Spinal cord (tissue), 10 donors: ENCODE measurements around the gene SERPINB12. TPM values are rescaled to one million over a fixed set of nuclear protein-coding genes. Genes with fewer than 3 reads are reported as not detected.

ENCODE experiments used
- DNase-seq, 6 donors: peaks; one replicate each; pipeline versions ENCODE4 v3.0.0 to v3.0.0-alpha.2; 2013 to 2015; ENCODE audit warnings: low spot score in 6 of 6, low read depth in 4 of 6
- H3K27ac ChIP-seq: one replicate; pipeline ENCODE4 v1.5.1; 2013; ENCODE audit warnings: low read depth, low read length, control low read depth
- H3K27me3 ChIP-seq: one replicate; pipeline ENCODE4 v1.6.1; 2013; ENCODE audit warnings: low read length; ENCODE audit not compliant: control insufficient read depth, insufficient read depth
- H3K36me3 ChIP-seq: one replicate; pipeline ENCODE4 v1.6.1; 2013; ENCODE audit warnings: low read length; ENCODE audit not compliant: control insufficient read depth, insufficient read depth
- H3K4me1 ChIP-seq: one replicate; pipeline ENCODE4 v1.6.1; 2013; ENCODE audit warnings: low read length; ENCODE audit not compliant: control insufficient read depth, insufficient read depth
- H3K4me3 ChIP-seq: one replicate; pipeline ENCODE4 v1.5.1; 2013; ENCODE audit warnings: low read depth, low read length, control low read depth
- H3K9me3 ChIP-seq: one replicate; pipeline ENCODE4 v1.6.1; 2013; ENCODE audit warnings: low read length; ENCODE audit not compliant: control insufficient read depth, insufficient read depth
- WGBS: methylation state at CpG from one replicate; pipeline ENCODE4 v1.1.5; 2013; ENCODE audit warnings: missing lambda C conversion rate; ENCODE audit not compliant: insufficient coverage; 5-methylcytosine and 5-hydroxymethylcytosine counted together
- polyA plus RNA-seq, 2 donors: library from polyadenylated mRNA; unstranded; fragments of 120-200 nt; gene quantifications; one replicate each; pipeline ENCODE4 v1.2.1, GENCODE V29; 2013; ENCODE audit not compliant: insufficient read length in 2 of 2
- total RNA-seq, 2 donors: library from RNA; depleted of rRNA in 1 of 2; stranded (reverse); fragments of 120-200 nt in 1 of 2; fragments of >200 nt in 1 of 2; gene quantifications; one replicate each; pipeline versions ENCODE4 v1.2.3 to v1.2.4, GENCODE V29; 2013 to 2014
- donor health status: healthy.

SERPINB12 gene
- total and polyA plus RNA-seq, 4 donors, result not detected

- 83% methylated on average over 2 of the region's 2 CpGs for WGBS
- H3K27ac ChIP-seq, result no peak overlapping the region
- H3K4me3 ChIP-seq, result no peak overlapping the region
- no peaks in the 10 kb centered on the region for H3K4me1 ChIP-seq
- H3K9me3 ChIP-seq, result no peaks in the 10 kb centered on the region
- no peak for DNase-seq
- no peaks in the 10 kb centered on the region for H3K36me3 ChIP-seq
- no peaks in the 10 kb centered on the region for H3K27me3 ChIP-seq
Measured at GRCh38 chr18:63590373-63590772, 48.2 kb downstream of the SERPINB12 start.

GRCh38 chr18:63590966-63591695 lies 49.0 kb downstream of the SERPINB12 start:
- Histone ChIP-seq H3K27me3 (no peaks in the 10 kb centered on the region), H3K9me3 (no peaks in the 10 kb centered on the region), H3K4me1 (no peaks in the 10 kb centered on the region), H3K27ac (no peak overlapping the region), H3K36me3 (no peaks in the 10 kb centered on the region), H3K4me3 (no peak overlapping the region)
- DNase-seq, result no peak
- WGBS, result 100% methylated on average over 1 of the region's 3 CpGs

- Histone ChIP-seq H3K4me1 (no peaks in the 10 kb centered on the region), H3K36me3 (no peaks in the 10 kb centered on the region), H3K9me3 (no peaks in the 10 kb centered on the region), H3K27ac (no peak overlapping the region), H3K27me3 (no peaks in the 10 kb centered on the region), H3K4me3 (no peak overlapping the region)
- no peak for DNase-seq
- no CpG with 5 or more reads among the region's 3 CpGs for WGBS
Measured at GRCh38 chr18:63591725-63592124, 49.6 kb downstream of the SERPINB12 start.

GRCh38 chr18:63592471-63592870 lies 50.3 kb downstream of the SERPINB12 start:
- WGBS, result 50% methylated on average over 1 of the region's 1 CpG
- Histone ChIP-seq H3K27ac (no peak overlapping the region), H3K4me3 (no peak overlapping the region), H3K36me3 (no peaks in the 10 kb centered on the region), H3K27me3 (no peaks in the 10 kb centered on the region), H3K4me1 (no peaks in the 10 kb centered on the region), H3K9me3 (no peaks in the 10 kb centered on the region)
- no peak for DNase-seq

- Histone ChIP-seq H3K9me3 (no peaks in the 10 kb centered on the region), H3K36me3 (no peaks in the 10 kb centered on the region), H3K4me1 (no peaks in the 10 kb centered on the region), H3K27ac (no peak overlapping the region), H3K27me3 (no peaks in the 10 kb centered on the region), H3K4me3 (no peak overlapping the region)
- no peak for DNase-seq
- 80% methylated on average over 14 of the region's 14 CpGs for WGBS
Measured at GRCh38 chr18:63596964-63597363, 54.8 kb downstream of the SERPINB12 start.

GRCh38 chr18:63603355-63603754 lies 61.2 kb downstream of the SERPINB12 start:
- no peaks in the 10 kb centered on the region for H3K27me3 ChIP-seq
- no peak for DNase-seq
- no peak overlapping the region for H3K27ac ChIP-seq
- no CpG with 5 or more reads among the region's 1 CpG for WGBS
- no peaks in the 10 kb centered on the region for H3K36me3 ChIP-seq
- H3K4me3 ChIP-seq, result no peak overlapping the region
- no peaks in the 10 kb centered on the region for H3K9me3 ChIP-seq
- no peaks in the 10 kb centered on the region for H3K4me1 ChIP-seq

GRCh38 chr18:63603772-63604171 lies 61.6 kb downstream of the SERPINB12 start:
- DNase-seq, result no peak
- no peak overlapping the region for H3K4me3 ChIP-seq
- no CpG with 5 or more reads among the region's 1 CpG for WGBS
- H3K27me3 ChIP-seq, result no peaks in the 10 kb centered on the region
- no peaks in the 10 kb centered on the region for H3K36me3 ChIP-seq
- no peak overlapping the region for H3K27ac ChIP-seq
- no peaks in the 10 kb centered on the region for H3K9me3 ChIP-seq
- H3K4me1 ChIP-seq, result no peaks in the 10 kb centered on the region

- no peak for DNase-seq
- H3K4me1 ChIP-seq, result no peaks in the 10 kb centered on the region
- H3K27ac ChIP-seq, result no peak overlapping the region
- no peaks in the 10 kb centered on the region for H3K36me3 ChIP-seq
- H3K9me3 ChIP-seq, result no peaks in the 10 kb centered on the region
- no peak overlapping the region for H3K4me3 ChIP-seq
- WGBS, result 70% methylated on average over 1 of the region's 4 CpGs
- H3K27me3 ChIP-seq, result no peaks in the 10 kb centered on the region
Measured at GRCh38 chr18:63604791-63605567, 62.8 kb downstream of the SERPINB12 start.

GRCh38 chr18:63606526-63606925 lies 64.4 kb downstream of the SERPINB12 start:
- H3K9me3 ChIP-seq, result no peaks in the 10 kb centered on the region
- no peak overlapping the region for H3K27ac ChIP-seq
- no CpG with 5 or more reads among the region's 3 CpGs for WGBS
- H3K4me1 ChIP-seq, result no peaks in the 10 kb centered on the region
- no peak overlapping the region for H3K4me3 ChIP-seq
- no peak for DNase-seq
- no peaks in the 10 kb centered on the region for H3K36me3 ChIP-seq
- no peaks in the 10 kb centered on the region for H3K27me3 ChIP-seq

GRCh38 chr18:63613420-63613819 lies 71.3 kb downstream of the SERPINB12 start:
- WGBS, result 90% methylated on average over 4 of the region's 4 CpGs
- no peaks in the 10 kb centered on the region for H3K36me3 ChIP-seq
- H3K4me1 ChIP-seq, result no peaks in the 10 kb centered on the region
- no peak for DNase-seq
- no peak overlapping the region for H3K4me3 ChIP-seq
- no peak overlapping the region for H3K27ac ChIP-seq
- no peaks in the 10 kb centered on the region for H3K9me3 ChIP-seq
- H3K27me3 ChIP-seq, result no peaks in the 10 kb centered on the region
